ENCODE measurements around the gene CWC22. TPM values are rescaled to one million over a fixed set of nuclear protein-coding genes. Genes with fewer than 3 reads are reported as not detected.

CWC22 gene
- total and polyA plus RNA-seq, 2 of the 8 experiments (the other 6 are each of a cell fraction or from before 2014, with no cell fraction given), result 3.7 to 34.0 TPM

GRCh38 chr2:179953359-179953758 lies 53.7 kb downstream of the CWC22 start:
- Histone ChIP-seq H3K14ac (ENCODE audit: insufficient read length) (no peak overlapping the region), H3K9ac (replicated peaks in 1 of 4; ENCODE audit: extremely low read depth in 1 of 4, low read depth in 3 of 4, low read length in 3 of 4) (no peak overlapping the region), H3K4me3 (ENCODE audit: extremely low read depth in 1 of 4, insufficient read depth in 2 of 4, low read depth in 3 of 4, low read length in 4 of 4) (no peak overlapping the region)

More at GRCh38 chr2:179953359-179953758, 53.7 kb downstream of the CWC22 start:
- Histone ChIP-seq H3K4ac (replicated peaks; ENCODE audit: insufficient read length, low read depth, low read length) (no peak overlapping the region), H2BK12ac (ENCODE audit: low read depth, low read length) (no peak overlapping the region), H2BK120ac (replicated peaks; ENCODE audit: low read depth, low read length) (no peak overlapping the region), H3K23ac (ENCODE audit: insufficient read length) (no peak overlapping the region), H3K18ac (ENCODE audit: extremely low read depth, low read length) (no peak overlapping the region), H3K23me2 (ENCODE audit: low read depth, low read length) (no peaks in the 10 kb centered on the region), H2AFZ (ENCODE audit: low read length) (no peak overlapping the region), H4K20me1 (replicated peaks in 1 of 2; ENCODE audit: control insufficient read depth in 1 of 2, insufficient read depth in 2 of 2, low read length in 2 of 2) (peaks cover 0 to 3% of the 10 kb centered on the region in 2 experiments), H3K79me1 (ENCODE audit: low read depth, low read length) (no peaks in the 10 kb centered on the region), H3K4me1 (replicated peaks in 1 of 4; ENCODE audit: control insufficient read depth in 3 of 4, insufficient read depth in 4 of 4, low read length in 3 of 4) (no peaks in the 10 kb centered on the region), H3K4me2 (ENCODE audit: insufficient read depth in 1 of 2, low read depth in 2 of 2, low read length in 2 of 2) (no peak overlapping the region), H2BK20ac (ENCODE audit: low read length) (no peak overlapping the region), H3K27me3 (replicated peaks in 1 of 4; ENCODE audit: control insufficient read depth in 3 of 4, extremely low read depth in 1 of 4, insufficient read depth in 3 of 4, low read length in 3 of 4) (no peaks in the 10 kb centered on the region), H4K5ac (ENCODE audit: insufficient read length, low read depth, low read length) (no peak overlapping the region), H3K56ac (replicated peaks; ENCODE audit: insufficient read length, low read depth, low read length) (no peak overlapping the region), H2AK5ac (ENCODE audit: low read depth, low read length) (no peak overlapping the region), H3K36me3 (ENCODE audit: control insufficient read depth in 2 of 4, insufficient read depth in 4 of 4, low read length in 3 of 4) (peaks cover 4 to 54% (median 19%) of the 10 kb centered on the region in 4 experiments), H3K27ac (ENCODE audit: low read depth, low read length) (no peak overlapping the region), H4K91ac (replicated peaks; ENCODE audit: insufficient read length, low read length) (no peak overlapping the region), H4K8ac (ENCODE audit: extremely low read depth, insufficient read depth, low read length) (no peak overlapping the region), H2BK15ac (ENCODE audit: low read length) (no peak overlapping the region), H3K9me3 (ENCODE audit: insufficient read depth in 2 of 2, low read depth in 1 of 2, low read length in 1 of 2) (no peaks in the 10 kb centered on the region), H2BK5ac (ENCODE audit: low read depth, low read length) (no peak overlapping the region), H3K79me2 (ENCODE audit: control insufficient read depth in 1 of 2, insufficient read depth in 2 of 2, low read length in 2 of 2) (no peaks in the 10 kb centered on the region)
- ChIA-PET CTCF (ENCODE audit: partially characterized antibody) (interaction anchor here (1.3 kb wide), 1 partner anchor 17 kb away, joined by 5 read pairs; no protein-coding TSS in a partner anchor), POLR2A (ENCODE audit: partially characterized antibody) (no interaction called here)
- DNase-seq (ENCODE audit: low read depth in 1 of 2, low spot score in 2 of 2) (no peak), FAIRE-seq (no peak)
- WGBS, 2 experiments (ENCODE audit: extremely low coverage in 1 of 2, insufficient coverage in 1 of 2, insufficient read length in 1 of 2, insufficient replicate concordance in 2 of 2, low coverage in 1 of 2, low lambda C conversion rate in 2 of 2, missing lambda C conversion rate in 1 of 2), result 89% methylated on average over 1 of the region's 1 CpG; no CpG with 5 or more reads in 1 of the 2 experiments
- TF ChIP-seq KDM4A (IDR thresholded peaks at IDR 0.05; ENCODE audit: low read depth, low read length, severe bottlenecking) (no peak), RNF2 (IDR thresholded peaks at IDR 0.05; ENCODE audit: borderline replicate concordance, low read depth, low read length, missing control alignments, poor library complexity, severe bottlenecking) (no peak), BCL11A (IDR thresholded peaks at IDR 0.05; ENCODE audit: low read depth in 2 of 2, low read length in 2 of 2) (no peak), FOSL1 (IDR thresholded peaks at IDR 0.05; ENCODE audit: insufficient read depth, low read depth, low read length) (no peak), CBX8 (IDR thresholded peaks at IDR 0.05; ENCODE audit: borderline replicate concordance, low read depth, low read length) (no peak), POLR2A (IDR thresholded peaks at IDR 0.05; ENCODE audit: control extremely low read depth in 1 of 2, low read depth in 2 of 2, low read length in 2 of 2) (no peak), USF2 (IDR thresholded peaks at IDR 0.05; ENCODE audit: low read length) (no peak), BRCA1 (IDR thresholded peaks at IDR 0.05; ENCODE audit: low read depth, low read length) (no peak), TCF12 (IDR thresholded peaks at IDR 0.05; ENCODE audit: low read depth, low read length) (no peak)

All from H1 (cell line).